GM12865 (cell line): ENCODE measurements around the gene FOXN3.

Experiments
- DNase-seq: peaks from one replicate; pipeline ENCODE4 v3.0.0; 2010; ENCODE audit warnings: low read depth
- H3K4me3 ChIP-seq: 2 replicates; pipeline ENCODE4 v1.5.1; 2011; ENCODE audit warnings: mild to moderate bottlenecking, low read depth, low read length, control low read depth
- CTCF ChIP-seq: IDR thresholded peaks from 2 replicates; pipeline ENCODE4 v1.5.1; 2011; ENCODE audit warnings: low read length, control low read depth, low read depth, inconsistent platforms; ENCODE audit not compliant: insufficient read depth; ENCODE audit errors: missing control alignments

The FOXN3 gene

GRCh38 chr14:89231426-89232113, 185.5 kb downstream of the FOXN3 start:
- DNase-seq = no peak
- TF ChIP-seq CTCF = no peak

DNA sequence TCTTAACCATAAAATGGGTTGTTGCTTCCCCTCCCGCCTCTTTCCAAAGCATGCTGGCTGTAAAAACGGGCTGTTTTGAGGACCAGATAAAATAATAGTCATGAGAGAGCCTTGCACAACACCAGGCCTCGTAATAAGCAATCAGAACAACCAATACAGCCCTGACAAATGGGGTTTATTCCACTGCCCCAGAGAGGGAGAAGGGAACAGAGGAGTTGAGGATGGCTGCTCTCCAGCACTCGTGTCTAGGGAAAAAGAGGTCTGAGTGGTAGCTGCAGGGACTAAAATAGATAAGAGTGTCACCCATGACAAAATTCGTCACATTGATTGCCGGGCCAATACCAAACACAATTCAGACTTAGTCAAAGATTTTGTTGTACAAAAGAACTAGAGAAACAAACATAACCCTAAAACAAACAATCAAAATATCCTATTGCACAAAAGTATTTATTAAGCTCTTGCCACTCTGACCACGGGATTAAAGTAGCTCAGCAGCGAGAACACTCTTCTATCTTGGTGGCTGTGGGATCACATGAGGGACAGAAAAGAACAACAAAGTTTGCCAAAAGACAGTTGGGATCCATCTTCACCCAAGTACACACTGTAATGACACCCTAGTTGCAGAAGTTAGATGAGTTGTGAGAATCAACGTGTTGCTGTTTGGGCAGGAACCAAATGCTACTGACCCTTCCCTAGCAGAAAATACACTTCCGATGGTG, 188.0 kb downstream of the FOXN3 start:
- DNase-seq = no peak
- H3K4me3 ChIP-seq = no peak overlapping the region
- no peak for TF ChIP-seq CTCF

More at GRCh38 chr14:89231426-89232113, 185.5 kb downstream of the FOXN3 start:
- H3K4me3 ChIP-seq = no peak overlapping the region

DNA sequence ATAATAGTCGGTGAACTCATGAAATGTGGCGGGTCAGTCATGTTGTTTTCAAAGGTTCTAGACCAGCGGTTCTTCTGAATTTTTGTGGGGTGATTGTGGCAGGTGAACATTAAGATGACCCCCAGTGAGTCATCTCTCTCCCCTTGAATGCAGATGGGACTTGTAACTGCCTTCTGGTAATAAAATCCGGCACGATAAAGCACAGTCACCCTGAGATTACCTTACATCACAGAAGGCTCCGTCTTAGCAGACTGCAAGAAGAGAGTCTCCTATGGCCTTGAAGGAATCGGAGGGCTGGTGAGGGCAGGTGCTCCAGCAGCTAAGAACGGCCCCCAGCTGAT, 189.6 kb downstream of the FOXN3 start:
- no peak for TF ChIP-seq CTCF
- no peak overlapping the region for H3K4me3 ChIP-seq
- DNase-seq = no peak

- H3K4me3 ChIP-seq = no peak overlapping the region
- TF ChIP-seq CTCF = no peak
- DNase-seq = no peak
These were observed 190.1 kb downstream of the FOXN3 start for GRCh38 chr14:89226801-89227495.

- H3K4me3 ChIP-seq = no peak overlapping the region
- no peak for DNase-seq
- no peak for TF ChIP-seq CTCF
These were observed 191.4 kb downstream of the FOXN3 start for GRCh38 chr14:89225607-89226006.

- DNase-seq = no peak
- TF ChIP-seq CTCF = no peak
- no peak overlapping the region for H3K4me3 ChIP-seq
These were observed 195.8 kb downstream of the FOXN3 start for GRCh38 chr14:89221109-89221810.
